GM18907 (cell line): ENCODE data around the gene BRD4.

Experiments
- ATAC-seq: cut with Tn5 transposase; IDR thresholded peaks from one replicate; pipeline ENCODE4 v1.9.1; 2021; ENCODE audit warnings: mild to moderate bottlenecking, moderate library complexity; ENCODE audit not compliant: unreplicated experiment

Gene BRD4

GRCh38 chr19:15250640-15250993 lies 81.7 kb downstream of the BRD4 start:
- ATAC-seq: no peak

GRCh38 chr19:15249972-15250639 lies 82.2 kb downstream of the BRD4 start:
- no peak for ATAC-seq

- ATAC-seq: no peak
These were observed 82.8 kb downstream of the BRD4 start for GRCh38 chr19:15249528-15249874.

- ATAC-seq: no peak
These were observed 83.5 kb downstream of the BRD4 start for GRCh38 chr19:15248648-15249527.

GRCh38 chr19:15248106-15248505 lies 84.2 kb downstream of the BRD4 start:
- no peak for ATAC-seq

- no peak for ATAC-seq
These were observed 85.0 kb downstream of the BRD4 start for GRCh38 chr19:15247107-15248014.

- no peak for ATAC-seq
These were observed 86.2 kb downstream of the BRD4 start for GRCh38 chr19:15246198-15246481.

- ATAC-seq: no peak
These were observed 86.8 kb downstream of the BRD4 start for GRCh38 chr19:15245370-15246197.

- no peak for ATAC-seq
These were observed 87.5 kb downstream of the BRD4 start for GRCh38 chr19:15244808-15245207.

- ATAC-seq: no peak
These were observed 88.1 kb downstream of the BRD4 start for GRCh38 chr19:15244106-15244803.

- no peak for ATAC-seq
These were observed 88.9 kb downstream of the BRD4 start for GRCh38 chr19:15243236-15243957.

GRCh38 chr19:15241259-15241910 lies 91.0 kb downstream of the BRD4 start:
- no peak for ATAC-seq

GRCh38 chr19:15240515-15240914 lies 91.8 kb downstream of the BRD4 start:
- no peak for ATAC-seq

- no peak for ATAC-seq
These were observed 92.9 kb downstream of the BRD4 start for GRCh38 chr19:15239337-15239949.

GRCh38 chr19:15238639-15239155 lies 93.6 kb downstream of the BRD4 start:
- no peak for ATAC-seq

GRCh38 chr19:15237759-15238638 lies 94.3 kb downstream of the BRD4 start:
- ATAC-seq: no peak

- no peak for ATAC-seq
These were observed 95.5 kb downstream of the BRD4 start for GRCh38 chr19:15236886-15237285.
